ENCODE data around the gene ZFAND2B. TPM values are rescaled to one million over a fixed set of nuclear protein-coding genes. Genes with fewer than 3 reads are reported as not detected.
A peak's percentile ranks its signal among the peaks of the same experiment; 100 is the strongest.

Gene ZFAND2B
- total RNA-seq, 1 experiment from 2014 or later = 16.4 TPM

GRCh38 chr2:219175928-219176817 lies 30.4 kb upstream of the ZFAND2B start:
- peak overlapping the region; percentile 99 for H3K4me2 ChIP-seq (ENCODE audit: insufficient read depth, insufficient read length, low read length)
- peak overlapping the region in 1 of 3 experiments; percentile 35; a peak in 2 of 7 replicates for H3K27ac Mint-ChIP-seq

More at GRCh38 chr2:219175928-219176817, 30.4 kb upstream of the ZFAND2B start:
- H2BK15ac ChIP-seq (ENCODE audit: low read depth, low read length) = no peak overlapping the region
- H3K9me3 Mint-ChIP-seq = no peaks in the 10 kb centered on the region; a peak in 2 of 5 replicates
- no peak overlapping the region for H4K8ac ChIP-seq (replicated peaks; ENCODE audit: insufficient read length, low read depth, low read length)
- H2BK120ac ChIP-seq (ENCODE audit: low read depth, low read length, poor library complexity, severe bottlenecking) = no peak overlapping the region
- no peak overlapping the region for H3K23ac ChIP-seq (ENCODE audit: insufficient read length, low read depth, low read length)
- H4K91ac ChIP-seq (ENCODE audit: insufficient read length, low read depth, low read length) = no peak overlapping the region
- peaks cover 17 to 22% of the 10 kb centered on the region in 2 experiments for H3K4me1 Mint-ChIP-seq
- 0 out of 2 replicates have a peak, but pooled peaks cover 3% of the 10 kb centered on the region for H3K4me1 ChIP-seq (ENCODE audit: insufficient read depth, low read length)
- H4K5ac ChIP-seq (ENCODE audit: insufficient read length, low read depth, low read length) = no peak overlapping the region
- H3K56ac ChIP-seq (ENCODE audit: insufficient read length, low read depth, low read length) = no peak overlapping the region
- peaks cover 3% of the 10 kb centered on the region for H3K79me1 ChIP-seq (ENCODE audit: insufficient read depth, low read depth, low read length, poor library complexity, severe bottlenecking)
- no peak overlapping the region for H2AK5ac ChIP-seq (ENCODE audit: insufficient read length, low read length)
- peak overlapping the region; percentile 90 to 93 for H3K4me3 Mint-ChIP-seq
- H3K9me3 ChIP-seq (ENCODE audit: control insufficient read depth, low read depth, low read length) = no peaks in the 10 kb centered on the region
- no peaks in the 10 kb centered on the region for H4K20me1 ChIP-seq (ENCODE audit: control insufficient read depth, insufficient read depth, insufficient read length)
- peak overlapping the region; percentile 27 for H3K9ac ChIP-seq (ENCODE audit: extremely low read depth, insufficient read length, low read length)
- no peak overlapping the region for H3K14ac ChIP-seq (ENCODE audit: insufficient read depth, low read length)
- H3K18ac ChIP-seq (ENCODE audit: insufficient read length, low read depth, low read length) = no peak overlapping the region
- H3K79me2 ChIP-seq (ENCODE audit: insufficient read depth, low read length) = no peaks in the 10 kb centered on the region
- no peak overlapping the region for H2BK12ac ChIP-seq (ENCODE audit: insufficient read length, low read depth, low read length)
- H3K23me2 ChIP-seq (ENCODE audit: insufficient read length, low read depth, low read length, poor library complexity, severe bottlenecking) = peaks cover 20% of the 10 kb centered on the region
- no peak overlapping the region for H2BK20ac ChIP-seq (ENCODE audit: low read depth, low read length, poor library complexity, severe bottlenecking)
- H3K27me3 Mint-ChIP-seq (ENCODE audit: low read depth) = no peaks in the 10 kb centered on the region; the same call in 1 of the 2 replicates
- no peak overlapping the region for H2BK5ac ChIP-seq (ENCODE audit: insufficient read length, low read length)
- no CpG with 5 or more reads among the region's 45 CpGs for WGBS (ENCODE audit: extremely low coverage, insufficient read length, low lambda C conversion rate)
- no peaks in the 10 kb centered on the region for H3K27me3 ChIP-seq (ENCODE audit: insufficient read depth, low read length)
- TF ChIP-seq CTCF (conservative IDR thresholded peaks at IDR 0.05) = no peak; the same call in none of the 3 replicates
- H2AFZ ChIP-seq (ENCODE audit: low read length) = no peak overlapping the region
- no peak overlapping the region for H3T11ph ChIP-seq (ENCODE audit: low read length)
- DNase-seq = peak; percentile 39
- no peak overlapping the region for H3K27ac ChIP-seq (ENCODE audit: insufficient read length, low read depth, low read length)
- H3K4ac ChIP-seq (ENCODE audit: low read depth, low read length) = no peak overlapping the region
- H3K36me3 Mint-ChIP-seq (ENCODE audit: insufficient read depth in 1 of 3, low read depth in 3 of 3) = peaks cover 12 to 41% (median 37%) of the 10 kb centered on the region in 3 experiments
